GM19324 (cell line): ENCODE measurements around the gene MEGF6.

Source experiments
- ATAC-seq: cut with Tn5 transposase; IDR thresholded peaks from one replicate; pipeline ENCODE4 v1.9.1; 2021; ENCODE audit warnings: mild to moderate bottlenecking, moderate library complexity; ENCODE audit not compliant: unreplicated experiment, low FRiP score

Gene MEGF6

DNA sequence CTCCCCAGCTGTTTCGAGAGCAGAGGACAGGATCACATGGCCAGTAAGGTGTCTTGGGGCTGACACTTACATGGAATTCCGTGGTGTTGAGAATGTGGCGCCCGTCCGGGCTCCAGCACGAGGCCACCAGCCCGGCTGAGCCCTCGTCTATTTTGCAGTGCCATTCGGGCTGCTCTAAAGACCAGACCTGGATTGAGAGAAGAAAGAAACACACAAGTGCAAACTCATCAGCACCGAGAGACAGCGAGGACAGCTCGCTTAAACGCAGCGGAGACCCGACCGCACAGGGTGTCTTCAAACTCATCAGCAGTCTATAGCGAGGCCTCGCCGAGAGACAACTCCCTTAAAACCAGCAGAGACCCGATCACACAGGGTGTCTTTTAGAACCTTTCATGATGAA lies 35.3 kb upstream of the MEGF6 start:
- ATAC-seq = no peak

DNA sequence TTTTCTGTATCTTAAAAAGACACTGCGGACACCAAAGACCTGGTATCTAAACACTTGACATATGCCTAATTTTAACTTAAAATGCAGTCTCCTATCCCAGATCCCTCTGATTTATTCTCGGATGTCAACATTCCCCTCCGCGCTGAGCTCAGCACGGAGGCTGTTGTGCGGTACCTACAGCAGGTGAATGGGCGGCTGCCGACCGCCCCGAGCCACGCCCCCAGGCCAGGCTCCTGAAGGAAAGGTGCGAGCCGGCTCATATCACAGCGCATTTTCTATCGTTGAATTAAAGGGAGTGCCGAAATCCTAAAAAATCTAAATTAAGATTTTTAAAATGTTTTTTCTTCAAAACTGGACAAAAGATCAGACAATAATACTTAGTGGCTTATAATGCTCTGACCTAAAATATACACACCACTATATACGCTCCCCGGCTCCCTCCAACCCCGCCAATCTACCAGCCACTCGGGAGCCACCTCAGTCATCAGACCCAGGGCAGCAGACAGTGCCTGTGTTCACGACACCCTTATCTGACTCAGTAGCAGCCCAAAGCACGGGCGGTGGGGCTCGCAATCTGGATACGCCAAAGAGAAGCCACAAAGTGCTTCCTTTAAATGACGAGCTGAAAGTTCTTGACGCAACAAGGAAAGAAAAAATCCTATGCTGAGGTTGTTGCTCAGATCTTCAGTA lies 34.5 kb upstream of the MEGF6 start:
- ATAC-seq = no peak

- ATAC-seq = no peak
Observed at GRCh38 chr1:3645247-3645646, 33.9 kb upstream of the MEGF6 start.

- ATAC-seq = no peak
Observed at GRCh38 chr1:3644273-3644672, 33.0 kb upstream of the MEGF6 start.

DNA sequence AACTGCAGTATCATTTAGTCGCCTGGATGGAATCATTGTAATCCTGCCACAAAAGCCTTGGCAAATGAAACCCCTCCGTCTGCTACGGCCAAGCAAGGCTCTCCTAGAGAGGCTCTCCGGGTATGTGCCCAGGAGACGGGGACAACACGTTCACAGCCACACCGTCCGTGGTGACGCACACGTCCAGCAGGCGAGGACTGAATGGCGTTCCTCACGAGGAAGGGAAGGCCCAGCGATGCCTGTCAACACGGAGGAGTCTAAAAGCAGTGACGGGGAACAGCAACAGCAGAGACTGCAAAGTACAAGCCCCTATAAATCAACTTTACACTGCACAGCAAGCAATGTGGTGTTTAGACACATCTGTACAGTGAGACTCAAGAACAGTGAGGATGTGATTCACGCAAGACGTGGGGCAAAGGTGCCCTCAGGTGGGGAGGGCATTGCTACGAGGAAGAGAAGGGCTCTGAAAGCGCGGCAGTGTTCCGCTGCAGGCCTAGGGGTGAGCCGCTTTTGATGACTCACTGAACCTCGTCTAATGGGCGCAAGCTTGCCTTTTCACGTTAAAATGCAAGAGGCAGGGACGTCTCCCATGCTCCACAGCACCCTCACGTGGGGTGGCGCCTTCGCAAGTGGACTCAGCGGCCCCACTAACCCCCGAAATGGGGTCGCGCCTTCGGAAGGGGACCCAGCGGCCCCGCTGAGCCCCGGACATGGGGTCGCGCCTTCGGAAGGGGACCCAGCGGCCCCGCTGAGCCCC lies 31.8 kb upstream of the MEGF6 start:
- no peak for ATAC-seq

GRCh38 chr1:3641816-3642215 lies 30.5 kb upstream of the MEGF6 start:
- no peak for ATAC-seq

DNA sequence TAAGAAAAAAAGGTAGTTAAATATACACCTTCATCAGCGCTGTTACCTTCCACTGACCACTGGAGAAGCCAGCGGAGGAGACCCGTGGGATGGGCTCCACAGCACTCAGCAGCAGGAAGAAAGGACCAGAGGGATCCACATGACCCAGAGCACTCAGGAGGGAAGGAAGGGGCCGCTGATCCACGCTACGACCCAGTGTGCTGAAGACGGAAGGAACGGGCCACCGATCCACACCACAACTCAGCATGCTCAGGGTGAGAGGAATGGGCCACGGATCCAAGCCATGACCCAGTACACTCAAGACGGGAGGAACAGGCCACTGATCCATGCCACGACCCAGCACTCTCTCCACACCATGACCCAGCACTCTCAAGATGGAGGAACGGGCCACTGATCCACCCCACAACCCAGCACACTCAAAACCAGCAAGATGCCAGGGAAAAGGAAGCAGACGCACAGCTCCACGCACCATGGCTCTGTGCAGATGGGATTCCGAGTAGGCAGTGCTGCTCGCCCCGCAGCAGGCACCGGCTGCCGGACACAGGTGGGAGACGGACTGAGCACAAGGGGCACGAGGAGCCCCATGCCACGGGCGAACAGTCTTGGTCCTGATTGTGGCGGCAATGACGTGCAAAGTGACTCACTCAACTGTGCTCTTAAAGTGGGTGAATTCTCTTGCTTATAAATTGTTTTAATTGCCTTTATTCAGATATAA lies 29.9 kb upstream of the MEGF6 start:
- ATAC-seq = no peak

- ATAC-seq = no peak
Observed at GRCh38 chr1:3640121-3640837, 29.0 kb upstream of the MEGF6 start.

DNA sequence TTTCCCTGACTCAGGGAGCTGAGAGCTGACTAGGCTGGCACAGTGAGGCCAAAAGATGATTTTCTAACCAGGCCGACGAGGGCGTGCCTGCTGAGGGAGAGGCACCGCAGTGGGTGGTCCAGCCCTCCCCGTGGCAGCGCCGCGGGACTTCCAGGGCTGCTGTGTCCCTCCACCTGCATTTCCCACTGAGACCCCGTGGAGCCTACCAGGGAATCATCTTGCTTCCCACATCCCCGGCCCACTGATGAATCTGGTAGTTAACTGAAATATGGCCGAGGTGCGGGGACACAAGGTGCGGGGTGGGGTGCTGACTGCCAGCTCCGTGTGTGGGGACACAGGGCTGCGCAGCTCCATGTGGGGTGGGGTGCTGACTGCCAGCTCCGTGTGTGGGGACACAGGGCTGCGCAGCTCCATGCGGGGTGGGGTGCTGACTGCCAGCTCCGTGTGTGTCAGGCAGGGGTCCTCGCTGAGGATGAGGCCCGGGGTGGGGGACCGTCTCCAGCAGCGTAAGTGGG lies 28.1 kb upstream of the MEGF6 start:
- no peak for ATAC-seq

DNA sequence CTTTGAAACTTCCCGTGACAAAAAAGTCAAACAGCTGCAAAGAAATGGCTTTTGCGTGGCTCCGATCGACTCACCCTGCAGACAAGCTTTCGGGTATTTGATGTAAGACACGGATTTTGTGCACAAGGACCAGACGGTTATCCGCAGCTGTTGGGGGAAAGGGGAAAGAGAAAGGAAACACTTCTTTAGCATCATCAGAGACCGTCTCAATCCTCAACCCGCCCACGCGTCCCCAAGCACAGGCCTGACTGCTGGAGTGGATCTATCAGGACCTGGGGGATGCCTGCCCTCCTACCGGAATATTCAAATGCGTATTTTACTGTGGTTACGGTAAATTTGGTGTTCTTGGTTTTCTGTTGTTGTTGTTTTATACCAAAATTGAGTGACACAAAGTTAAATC lies 27.4 kb upstream of the MEGF6 start:
- no peak for ATAC-seq

DNA sequence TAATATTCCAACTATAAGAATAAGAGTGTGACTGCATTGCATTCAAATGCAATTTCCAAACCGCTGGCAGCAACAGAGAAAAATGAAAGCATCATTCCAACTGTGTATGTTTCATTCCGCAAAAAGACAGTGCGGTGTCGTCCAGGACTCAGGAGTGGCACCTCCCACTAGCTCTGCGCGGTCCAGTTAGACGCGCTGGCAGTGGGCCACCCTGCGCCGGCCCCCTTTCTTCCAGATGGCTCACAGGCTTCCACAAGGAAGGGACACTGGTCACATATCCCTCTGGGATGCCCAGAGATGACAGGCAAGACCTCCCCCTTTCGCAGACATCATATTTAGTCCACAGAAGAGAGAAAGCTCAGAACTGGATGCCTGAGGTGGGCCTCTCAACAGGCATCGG lies 26.7 kb upstream of the MEGF6 start:
- no peak for ATAC-seq

- ATAC-seq = no peak
Observed at GRCh38 chr1:3636531-3636930, 25.2 kb upstream of the MEGF6 start.

DNA sequence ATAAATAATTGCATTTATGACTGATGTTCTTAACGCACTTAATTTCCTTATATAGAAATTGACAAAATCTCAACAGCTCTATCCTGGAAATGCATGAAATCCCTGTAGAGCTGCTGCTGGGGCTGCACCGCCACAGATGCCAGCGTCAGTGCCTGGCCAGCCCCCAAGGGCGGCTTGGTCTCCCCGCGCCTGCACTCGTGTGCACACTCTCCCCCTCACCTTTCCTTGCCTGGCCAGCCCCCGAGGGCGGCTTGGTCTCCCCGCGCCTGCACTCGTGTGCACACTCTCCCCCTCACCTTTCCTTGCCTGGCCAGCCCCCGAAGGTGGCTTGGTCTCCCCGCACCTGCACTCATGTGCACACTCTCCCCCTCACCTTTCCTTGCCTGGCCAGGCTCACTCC lies 24.8 kb upstream of the MEGF6 start:
- no peak for ATAC-seq

DNA sequence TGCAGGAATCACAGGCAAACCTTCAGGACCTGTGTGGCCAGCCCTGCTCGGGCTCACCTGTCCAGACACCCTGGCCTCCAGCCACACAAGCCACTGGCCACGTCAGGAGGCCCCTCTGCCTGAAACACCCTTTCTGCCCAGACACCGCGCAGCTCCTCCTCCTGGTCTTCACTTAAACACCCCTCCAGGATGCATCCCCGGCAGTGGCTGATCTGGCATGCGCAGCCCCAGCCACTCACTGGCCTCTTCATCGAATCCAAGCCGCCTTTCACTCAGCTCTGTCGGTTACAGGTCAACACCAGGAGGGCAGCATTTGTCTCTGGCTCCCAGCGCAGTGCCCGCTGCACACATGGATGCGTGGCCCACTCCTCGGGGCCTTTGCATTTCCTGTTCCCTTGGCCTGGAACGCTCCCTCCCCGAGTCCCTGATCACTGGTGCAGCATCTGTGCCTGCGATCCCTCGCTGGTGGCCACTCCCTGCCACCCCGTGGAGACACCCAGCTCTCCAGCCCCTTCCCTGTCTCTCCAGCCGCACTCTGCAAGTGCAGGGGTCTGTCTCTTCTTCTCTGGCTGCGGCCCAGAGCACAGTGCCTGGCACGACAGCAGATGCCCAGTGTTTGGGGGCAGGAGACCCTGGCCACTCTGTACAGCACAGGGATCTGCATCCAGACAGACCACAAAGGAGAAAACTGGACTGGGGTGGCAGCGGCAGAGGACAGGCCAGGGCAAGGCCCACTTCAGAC lies 22.9 kb upstream of the MEGF6 start:
- ATAC-seq = no peak

GRCh38 chr1:3633344-3634058 lies 22.2 kb upstream of the MEGF6 start:
- no peak for ATAC-seq

GRCh38 chr1:3632716-3633343 lies 21.5 kb upstream of the MEGF6 start:
- no peak for ATAC-seq

DNA sequence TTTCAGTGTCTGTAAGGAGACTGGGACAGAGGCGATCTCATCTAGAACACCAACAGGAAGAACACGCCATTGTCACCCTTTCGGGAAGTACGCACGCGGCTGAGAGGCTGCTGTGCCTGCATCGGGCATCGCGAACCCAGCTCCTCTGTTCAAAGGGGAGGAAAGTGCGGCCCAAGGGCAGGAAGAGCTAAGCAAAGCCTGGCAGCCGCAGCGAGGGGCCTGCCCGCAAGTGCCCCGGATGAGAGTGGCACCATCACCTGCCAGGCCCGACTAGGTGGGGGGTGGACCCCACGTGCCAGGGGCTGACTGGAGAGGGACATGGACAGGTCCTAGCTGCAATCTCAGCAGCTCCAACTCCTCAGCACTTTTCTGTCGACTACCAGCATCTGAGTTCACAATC lies 21.0 kb upstream of the MEGF6 start:
- no peak for ATAC-seq

DNA sequence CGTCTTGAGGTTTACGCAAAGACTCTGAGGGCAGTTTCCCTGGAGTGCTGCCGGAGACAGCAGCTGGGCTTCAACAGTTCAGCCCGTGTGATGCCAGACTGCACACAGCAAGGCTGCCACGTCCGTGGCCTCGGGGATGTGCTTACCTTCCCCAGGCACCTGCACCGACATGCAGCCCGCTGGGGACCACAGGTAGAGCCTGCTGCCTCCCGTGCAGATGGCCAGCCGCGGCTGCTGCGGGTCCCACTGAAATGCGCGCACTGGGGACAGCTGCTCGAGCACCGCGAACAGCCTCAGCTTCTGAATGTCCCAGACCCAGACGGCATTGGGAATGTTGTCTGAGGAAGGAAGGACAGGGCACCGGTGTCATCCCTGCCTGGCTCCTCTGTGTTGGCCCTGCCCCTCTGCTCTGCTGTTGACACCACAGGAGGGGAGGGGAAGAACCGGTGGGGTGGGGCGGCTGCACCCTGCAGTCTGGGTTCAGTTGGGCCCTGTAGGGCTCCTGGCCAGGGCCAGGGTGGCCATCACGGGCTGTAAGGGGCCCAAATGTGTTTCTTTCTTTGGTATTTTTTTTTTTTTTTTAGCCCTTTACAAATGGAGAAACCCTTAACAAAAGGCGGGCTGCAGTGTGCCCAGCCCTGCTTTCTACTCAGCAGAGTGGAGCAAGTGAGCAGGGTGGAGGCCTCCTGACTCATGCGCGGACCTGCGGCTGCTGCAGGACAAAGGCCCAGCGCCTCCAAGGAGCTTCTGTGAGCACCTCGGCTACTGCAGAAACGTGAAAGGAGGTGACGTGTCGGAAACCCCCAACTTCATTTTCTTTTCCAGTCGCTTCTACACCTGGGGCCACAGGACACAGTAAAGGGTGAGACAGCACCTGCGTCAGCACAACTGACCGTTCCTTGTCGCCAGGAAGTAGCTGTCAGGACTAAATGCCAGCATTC lies 20.3 kb upstream of the MEGF6 start:
- no peak for ATAC-seq
